Glomerular visceral epithelial cell (primary cell): ENCODE data around the gene NHLRC2.
A peak's percentile ranks its signal among the peaks of the same experiment; 100 is the strongest.
"Not testable (repeated sequence)": the region's sequence is repeated elsewhere in the genome, so short reads cannot be mapped to it uniquely, and the experiment has no call there.

Source experiments
- DNase-seq: peaks from one replicate; pipeline ENCODE4 v3.0.0-alpha.2; 2016; ENCODE audit errors: extremely low spot score

The NHLRC2 gene, protein sequence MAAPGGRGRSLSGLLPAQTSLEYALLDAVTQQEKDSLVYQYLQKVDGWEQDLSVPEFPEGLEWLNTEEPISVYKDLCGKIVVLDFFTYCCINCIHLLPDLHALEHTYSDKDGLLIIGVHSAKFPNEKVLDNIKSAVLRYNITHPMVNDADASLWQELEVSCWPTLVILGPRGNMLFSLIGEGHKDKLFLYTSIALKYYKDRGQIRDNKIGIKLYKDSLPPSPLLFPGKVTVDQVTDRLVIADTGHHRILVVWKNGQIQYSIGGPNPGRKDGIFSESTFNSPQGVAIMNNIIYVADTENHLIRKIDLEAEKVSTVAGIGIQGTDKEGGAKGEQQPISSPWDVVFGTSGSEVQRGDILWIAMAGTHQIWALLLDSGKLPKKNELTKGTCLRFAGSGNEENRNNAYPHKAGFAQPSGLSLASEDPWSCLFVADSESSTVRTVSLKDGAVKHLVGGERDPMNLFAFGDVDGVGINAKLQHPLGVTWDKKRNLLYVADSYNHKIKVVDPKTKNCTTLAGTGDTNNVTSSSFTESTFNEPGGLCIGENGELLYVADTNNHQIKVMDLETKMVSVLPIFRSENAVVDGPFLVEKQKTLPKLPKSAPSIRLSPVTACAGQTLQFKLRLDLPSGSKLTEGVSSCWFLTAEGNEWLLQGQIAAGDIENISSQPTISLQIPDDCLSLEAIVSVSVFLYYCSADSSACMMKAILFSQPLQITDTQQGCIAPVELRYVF

DNA sequence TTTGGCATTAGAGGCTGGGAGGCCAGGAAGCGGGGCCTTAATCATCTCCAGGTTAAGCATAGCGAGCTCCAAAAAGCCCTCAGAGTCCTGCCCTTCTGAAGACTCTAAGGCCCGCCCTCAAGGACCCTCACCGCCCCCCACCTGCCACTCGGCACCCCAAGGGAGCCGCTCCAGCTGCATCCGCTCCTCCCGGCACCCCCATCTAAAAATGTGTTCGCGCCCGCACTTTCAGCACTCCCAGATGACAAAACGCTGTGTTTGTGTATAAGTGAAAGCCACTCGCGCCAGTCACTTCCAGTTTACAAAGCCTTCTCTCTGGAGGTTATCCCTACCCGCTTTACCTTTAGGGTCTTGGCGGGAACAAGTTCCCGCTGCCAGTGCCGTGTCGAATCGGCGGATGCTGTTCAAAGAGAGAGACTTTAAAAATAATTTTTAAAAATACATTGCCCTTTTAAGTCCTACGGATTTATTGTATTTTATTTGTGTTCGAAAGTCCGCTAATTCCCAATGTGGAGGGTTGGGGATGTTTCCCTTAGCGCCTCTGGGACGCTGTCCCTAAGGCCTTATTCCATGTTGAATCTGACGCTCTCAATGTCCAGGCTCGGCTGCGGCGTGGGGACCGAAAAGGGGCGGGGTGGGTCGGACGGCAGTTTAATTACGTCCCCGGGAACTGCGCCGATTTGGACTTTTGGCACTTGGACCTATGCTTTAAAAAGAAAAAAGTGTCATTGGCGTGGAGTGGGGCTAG lies at the start of gene NHLRC2, which contains the start of gene DCLRE1A:
Gene NHLRC2, plus strand, starts transcription at position 649 of the 748 bp plus-strand sequence. CDS start 212 bp downstream, outside the sequence.
Gene DCLRE1A, minus strand, starts transcription at position 70 of the 748 bp plus-strand sequence. CDS start 900 bp downstream, outside the sequence.
- DNase-seq: peak; percentile 72

DNA sequence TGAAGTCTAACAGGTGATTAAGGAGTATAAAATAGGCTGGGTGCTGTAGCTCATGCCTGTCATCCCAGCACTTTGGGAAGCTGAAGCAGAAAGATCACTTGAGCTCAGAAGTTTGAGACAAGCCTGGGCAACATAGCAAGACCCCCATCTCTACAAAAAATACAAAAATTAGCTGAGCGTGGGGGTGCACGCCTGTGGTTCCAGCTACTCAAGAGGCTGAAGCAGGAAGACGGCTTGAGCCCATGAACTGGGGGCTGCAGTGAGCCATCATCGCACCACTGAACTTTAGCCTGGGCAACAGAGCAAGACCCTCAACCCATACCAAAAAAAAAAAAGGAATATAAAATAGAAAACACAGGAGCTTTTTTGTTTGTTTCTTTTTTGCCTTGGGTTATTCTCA lies 48.0 kb upstream of the NHLRC2 start:
- no peak for DNase-seq

DNA sequence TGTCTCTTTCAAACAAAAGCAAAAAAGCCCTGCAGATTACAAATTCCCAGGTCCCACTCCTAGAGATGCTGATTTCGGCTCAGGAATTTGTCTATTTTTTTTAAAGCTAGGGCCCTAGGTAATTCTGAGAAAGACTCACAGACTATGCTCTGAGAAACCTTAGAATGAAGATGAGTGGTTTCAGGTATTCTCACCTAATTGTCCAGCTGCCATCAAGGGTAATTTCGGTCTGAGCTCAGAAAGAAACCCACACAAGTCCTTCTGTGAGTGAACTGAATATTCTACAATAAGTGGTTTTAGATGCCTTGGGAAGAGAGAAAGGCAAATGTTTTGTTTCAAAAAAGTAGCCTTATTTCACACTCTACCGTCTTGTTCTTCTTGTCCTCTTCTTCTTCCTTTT lies 46.3 kb upstream of the NHLRC2 start:
- DNase-seq: no peak

DNA sequence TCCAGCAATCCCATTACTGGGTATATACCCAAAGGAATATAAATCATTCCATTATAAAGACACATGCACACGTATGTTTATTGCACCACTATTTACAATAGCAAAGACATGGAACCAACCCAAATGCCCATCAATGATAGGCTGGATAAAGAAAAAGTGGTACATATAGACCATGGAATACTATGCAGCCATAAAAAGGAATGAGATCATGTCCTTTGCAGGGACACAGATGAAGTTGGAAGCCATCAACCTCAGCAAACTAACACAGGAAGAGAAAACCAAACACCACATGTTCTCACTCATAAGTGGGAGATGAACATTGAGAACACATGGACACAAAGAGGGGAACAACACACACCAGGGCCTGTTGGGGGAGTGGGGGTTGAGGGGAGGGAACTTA lies 39.8 kb upstream of the NHLRC2 start:
- not testable (repeated sequence) for DNase-seq

DNA sequence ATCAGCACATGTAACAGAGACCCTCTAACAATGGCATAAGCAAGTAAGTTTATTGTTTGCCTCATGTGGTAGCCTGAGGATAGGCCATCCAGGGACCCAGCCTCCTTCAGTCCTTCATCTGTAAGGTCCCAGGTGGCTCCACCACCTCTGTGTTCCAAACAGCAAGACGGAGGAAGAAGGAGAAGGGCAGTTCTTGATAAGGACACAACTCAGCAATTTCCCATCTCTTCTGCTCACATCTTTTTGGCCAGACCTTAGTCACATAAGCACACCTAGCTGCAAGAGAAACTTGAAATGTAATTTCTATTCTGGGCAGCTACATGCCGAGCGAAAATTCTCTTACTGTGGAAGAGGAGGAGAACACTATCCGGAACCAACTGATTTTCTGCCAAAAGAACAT lies 34.5 kb upstream of the NHLRC2 start:
- no peak for DNase-seq

DNA sequence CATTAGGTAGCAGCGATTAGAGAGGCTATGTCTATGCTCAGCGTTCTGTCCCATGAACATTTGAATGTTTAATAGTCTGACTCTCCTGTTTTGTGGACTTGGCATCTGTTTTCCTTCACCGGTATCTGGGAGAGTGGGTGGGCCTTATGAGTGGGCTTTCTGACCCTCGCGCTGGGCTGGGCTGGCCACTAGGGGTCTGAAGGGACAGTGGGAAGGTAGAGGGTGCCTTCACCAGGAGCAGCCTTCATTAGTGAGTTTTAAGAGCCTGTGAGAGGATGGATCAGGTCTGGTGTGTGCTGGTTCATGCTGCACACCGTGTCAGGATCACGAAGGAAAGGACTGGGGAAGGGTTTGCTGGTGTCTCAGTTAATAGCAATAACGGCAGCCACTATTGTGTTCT lies 34.0 kb upstream of the NHLRC2 start:
- DNase-seq: no peak

DNA sequence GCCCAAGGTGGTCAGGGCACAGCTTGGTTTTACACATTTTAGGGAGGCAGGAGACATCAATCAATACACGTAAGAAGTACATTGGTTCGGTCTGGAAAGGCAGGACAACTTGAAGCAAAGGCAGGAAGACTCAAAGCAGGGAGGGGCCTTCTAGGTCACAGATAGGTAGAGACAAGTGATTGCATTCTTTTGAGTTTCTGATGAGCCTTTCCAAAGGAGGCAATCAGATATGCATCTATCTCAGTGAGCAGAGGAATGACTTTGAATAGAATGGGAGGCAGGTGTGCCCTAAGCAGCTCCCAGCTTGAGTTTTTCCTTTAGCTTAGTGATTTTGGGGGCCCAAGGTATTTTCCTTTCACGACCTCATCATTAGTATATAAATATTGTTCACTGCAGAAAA lies 33.2 kb upstream of the NHLRC2 start:
- DNase-seq: not testable (repeated sequence)

DNA sequence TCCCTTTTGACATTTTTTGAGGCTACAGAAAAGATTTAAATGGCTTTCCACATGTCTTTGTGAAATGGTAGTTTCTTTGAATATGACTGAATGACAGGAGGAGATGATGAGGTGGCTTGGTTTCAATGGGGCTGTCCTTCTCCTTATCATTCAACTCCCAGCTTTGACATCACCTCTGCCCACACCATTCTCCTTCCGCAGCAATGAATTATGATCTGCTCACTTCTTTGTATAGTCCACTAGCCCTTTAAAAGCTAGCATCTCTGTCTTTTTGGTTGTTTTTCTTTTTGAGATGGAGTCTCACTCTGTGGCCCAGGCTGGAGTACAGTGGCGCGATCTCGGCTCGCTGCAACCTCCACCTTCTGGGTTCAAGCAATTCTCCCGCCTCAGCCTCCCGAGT lies 32.3 kb upstream of the NHLRC2 start:
- DNase-seq: no peak

DNA sequence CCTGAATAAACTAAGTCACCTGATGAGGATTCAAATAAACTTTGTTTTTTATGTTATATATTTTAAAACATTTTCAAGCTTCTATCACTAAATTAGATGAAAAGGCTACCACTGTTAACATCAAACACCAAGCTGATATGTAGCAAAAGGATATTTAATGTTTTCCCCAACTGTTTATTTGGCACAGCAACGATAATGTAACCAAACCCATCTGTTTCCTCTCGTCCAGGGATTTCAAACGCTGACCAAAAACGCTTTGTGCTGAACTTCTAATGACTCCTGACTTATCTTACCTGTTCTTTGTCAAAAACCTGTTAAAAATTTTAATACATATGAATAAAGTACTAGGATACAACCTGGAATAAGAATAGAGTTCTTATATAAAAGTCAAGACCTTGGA lies 31.1 kb upstream of the NHLRC2 start:
- DNase-seq: no peak

DNA sequence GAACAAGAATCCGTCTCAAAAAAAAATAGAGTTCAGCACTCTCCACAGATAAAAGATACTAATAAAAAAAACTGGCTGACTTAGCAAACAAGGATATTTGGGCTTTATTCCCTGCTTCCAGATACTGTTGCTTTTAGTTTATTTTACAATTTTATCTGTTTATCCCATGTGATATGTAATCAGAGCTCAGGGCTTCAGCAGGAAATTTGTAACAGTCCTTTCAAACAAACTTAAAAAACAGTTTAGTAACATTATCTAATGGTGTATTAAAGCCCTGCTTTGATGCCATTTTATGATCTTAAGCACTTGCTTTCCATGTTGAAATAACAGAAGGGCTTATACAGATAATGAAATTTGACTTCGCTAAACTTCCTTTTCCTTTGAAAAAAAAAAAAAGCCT lies 28.7 kb upstream of the NHLRC2 start:
- no peak for DNase-seq

DNA sequence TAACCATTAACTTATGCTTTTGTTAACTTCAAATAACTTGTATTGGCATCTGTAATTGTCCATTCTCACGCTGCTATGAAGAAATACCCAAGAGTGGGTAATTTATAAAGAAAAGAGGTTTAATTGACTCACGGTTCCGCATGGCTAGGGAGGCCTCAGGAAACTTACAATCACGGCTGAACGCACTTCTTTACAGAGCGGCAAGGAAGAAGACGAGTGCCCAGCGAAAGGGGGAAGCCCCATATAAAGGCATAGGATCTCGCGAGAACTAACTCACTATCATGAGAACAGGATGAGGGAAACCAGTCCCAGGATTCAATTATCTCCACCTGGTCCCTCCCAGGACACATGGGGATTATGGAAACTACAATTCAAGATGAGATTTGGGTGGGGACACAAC lies 25.9 kb upstream of the NHLRC2 start:
- DNase-seq: not testable (repeated sequence)

DNA sequence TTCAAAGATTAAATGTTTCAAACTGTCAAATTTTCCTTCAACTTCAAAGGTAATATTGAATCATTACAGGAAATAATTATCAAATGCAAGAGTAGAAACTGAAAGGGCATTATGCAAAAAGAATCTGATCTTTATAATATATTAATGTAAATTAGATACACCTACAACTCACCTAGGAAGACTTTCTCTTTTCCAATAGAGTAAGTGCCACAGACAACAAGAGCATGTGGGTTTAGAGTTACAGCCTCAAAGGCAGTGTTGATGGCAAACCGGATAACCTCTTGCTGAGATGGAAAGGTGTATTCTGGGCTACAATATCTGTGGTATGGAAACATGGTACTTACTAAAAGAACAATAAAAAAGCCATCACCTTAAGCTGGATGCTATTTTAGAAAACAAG lies 12.3 kb upstream of the NHLRC2 start:
- no peak for DNase-seq

DNA sequence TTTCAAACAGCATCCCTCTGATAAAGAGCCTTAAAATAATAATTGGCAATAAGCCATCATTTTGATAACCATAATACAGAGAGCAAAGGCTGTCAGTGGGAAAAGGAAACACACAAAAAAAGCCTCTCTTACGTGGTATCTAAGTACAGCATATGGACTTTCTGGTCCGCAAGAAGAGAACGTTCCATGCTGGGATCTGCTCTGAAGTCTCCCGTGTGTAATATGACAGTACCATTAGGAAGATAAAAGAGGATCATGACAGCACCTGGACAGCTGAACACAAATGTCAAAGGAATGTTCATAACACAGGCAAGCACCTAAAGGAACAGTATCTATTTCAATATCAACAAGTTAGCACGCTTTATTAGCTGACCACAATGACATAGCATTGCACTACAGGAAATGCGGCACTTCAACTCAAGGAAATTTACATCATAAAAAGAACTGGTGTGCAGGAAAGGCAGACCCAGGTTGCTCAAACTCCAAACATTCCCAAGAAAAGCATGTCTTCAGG lies 10.4 kb upstream of the NHLRC2 start:
- no peak for DNase-seq

DNA sequence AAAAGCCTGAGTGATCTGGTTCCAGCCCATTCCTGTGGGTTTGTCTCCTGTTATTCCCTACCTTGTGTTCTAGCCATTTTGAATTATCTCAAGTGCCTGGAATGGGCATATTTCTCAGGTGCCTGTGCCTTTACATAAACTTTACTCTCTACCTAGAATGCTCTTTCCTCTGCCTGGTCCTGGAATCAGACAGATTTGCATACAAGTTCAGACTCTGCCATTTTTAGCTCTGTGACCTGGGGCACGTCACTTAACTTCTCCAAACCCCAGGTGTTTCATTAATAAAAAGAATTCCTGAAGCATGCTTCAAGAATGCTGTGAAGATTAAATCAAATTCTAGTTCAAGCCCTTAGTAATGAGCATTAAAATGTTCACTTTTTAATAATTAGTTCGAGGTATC lies 8.4 kb upstream of the NHLRC2 start:
- DNase-seq: no peak

DNA sequence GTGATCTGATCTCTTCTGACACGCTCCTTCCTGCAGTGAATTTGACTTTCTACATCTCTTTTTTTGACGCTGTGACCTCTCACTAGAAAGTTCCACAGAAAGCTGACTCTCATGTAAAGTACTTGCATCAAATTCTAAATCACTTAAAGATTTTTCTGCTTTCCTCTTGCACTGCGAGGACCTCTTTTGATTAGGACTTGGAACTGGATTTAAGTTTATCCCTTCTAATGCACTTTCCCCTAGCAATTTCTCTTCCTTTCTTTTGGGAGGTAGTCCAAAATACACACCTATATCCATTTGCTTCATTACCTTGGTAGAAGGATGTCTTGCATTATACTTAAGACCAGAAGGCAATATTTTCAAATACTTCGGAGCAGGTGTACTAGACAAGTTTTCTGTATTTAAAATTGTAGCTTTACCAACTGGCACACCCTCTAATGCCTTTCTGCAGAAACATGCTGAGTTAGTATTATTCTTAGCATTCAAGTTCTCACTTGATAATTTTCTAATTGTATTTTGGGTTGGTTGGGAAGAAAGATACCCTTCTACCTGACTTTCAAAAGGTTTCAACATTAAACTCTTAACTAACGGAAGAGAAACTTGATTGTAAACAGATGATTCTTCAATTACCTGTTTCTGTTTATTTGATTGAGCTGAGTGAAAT lies 5.2 kb upstream of the NHLRC2 start:
- DNase-seq: no peak

DNA sequence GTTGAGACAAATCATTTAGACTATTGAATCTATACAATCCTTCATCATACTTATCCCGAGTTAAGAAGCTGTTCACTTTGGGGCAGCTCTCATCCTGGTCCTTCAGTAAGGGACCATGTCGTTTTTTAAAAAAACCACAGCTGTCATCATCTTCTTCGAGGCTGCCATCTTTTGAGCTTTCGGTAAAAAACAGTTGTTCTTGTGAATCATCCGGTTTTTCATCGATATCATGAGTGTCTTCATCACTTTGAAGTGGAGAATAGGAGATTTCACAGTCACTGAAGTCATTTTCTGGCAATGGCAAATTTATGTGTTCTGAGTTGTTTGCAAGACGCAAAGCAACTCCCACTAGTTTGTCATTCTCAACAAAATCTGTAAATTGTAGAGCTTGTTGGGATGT lies 4.5 kb upstream of the NHLRC2 start:
- no peak for DNase-seq

DNA sequence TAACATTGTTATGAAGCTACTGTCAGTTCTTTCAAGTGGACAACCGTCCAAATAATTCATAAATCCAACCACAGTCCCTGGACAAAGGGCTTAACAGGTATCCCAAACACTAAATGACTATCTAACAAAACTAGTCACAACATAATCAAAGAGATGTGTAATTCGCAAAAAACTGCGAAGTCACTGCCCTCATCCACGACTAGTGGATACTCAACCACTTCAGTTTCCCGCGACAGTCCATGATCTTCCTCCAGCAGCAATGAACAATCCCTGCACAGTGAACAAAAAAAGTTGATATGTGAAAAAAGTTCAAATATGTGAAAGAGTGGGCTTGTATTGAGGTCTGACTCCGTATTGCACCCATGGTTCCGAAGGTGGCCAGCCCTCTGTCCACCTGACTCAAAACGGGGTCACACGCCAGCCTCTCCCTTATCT lies 866 bp upstream of the NHLRC2 start:
- DNase-seq: no peak

DNA sequence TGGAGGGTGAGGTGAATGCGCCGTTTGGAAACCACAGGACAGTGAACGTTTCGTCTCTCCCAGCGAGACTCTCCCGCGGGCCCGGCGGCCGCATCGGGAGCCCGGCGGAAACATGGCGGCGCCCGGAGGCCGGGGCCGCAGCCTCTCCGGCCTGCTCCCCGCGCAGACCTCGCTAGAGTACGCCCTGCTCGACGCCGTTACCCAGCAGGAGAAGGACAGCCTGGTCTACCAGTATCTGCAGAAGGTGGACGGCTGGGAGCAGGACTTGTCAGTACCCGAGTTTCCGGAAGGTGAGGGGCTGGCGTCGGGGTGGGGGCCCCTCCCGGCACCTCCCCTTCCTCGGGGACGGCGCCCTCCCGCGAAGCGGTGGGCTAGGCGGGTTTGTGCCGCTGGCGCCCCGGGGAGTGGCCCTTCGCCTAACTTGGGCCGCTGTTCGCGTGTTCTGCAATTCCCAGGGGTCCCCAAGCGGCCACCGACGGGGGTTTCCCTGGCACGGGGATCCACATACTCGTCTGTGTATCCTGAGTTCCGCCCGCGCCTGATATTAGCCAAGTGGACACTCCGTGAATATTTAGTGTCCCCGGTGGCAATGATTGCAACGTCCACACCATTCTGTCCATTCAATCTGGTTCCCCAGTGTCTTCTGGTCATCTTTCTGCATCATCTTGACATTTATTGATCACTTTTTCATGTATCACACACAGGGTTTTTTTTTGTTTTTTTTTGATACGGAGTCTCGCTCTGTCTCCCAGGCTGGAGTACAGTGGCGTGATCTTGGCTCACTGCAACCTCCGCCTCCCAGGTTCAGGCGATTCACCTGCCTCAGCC lies 514 bp downstream of the NHLRC2 start:
- DNase-seq: peak; percentile 50

DNA sequence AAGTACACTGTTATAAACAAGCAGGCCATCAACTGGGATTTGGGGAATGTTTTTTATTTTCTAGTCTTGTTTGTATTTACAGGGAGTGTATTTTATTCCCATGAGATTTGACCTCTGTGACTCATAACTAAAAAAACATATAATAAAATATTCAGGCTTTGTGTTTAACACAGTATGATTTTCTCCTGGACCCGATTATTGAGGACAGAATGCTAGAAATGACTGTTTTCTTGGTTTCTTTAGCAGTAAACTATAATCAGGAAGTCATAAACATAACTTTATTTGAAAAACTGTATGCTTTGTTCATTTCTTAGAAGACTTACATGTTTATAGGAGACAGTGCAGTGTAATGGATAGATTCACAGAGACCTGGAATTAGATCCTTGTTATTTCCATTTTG lies 2.1 kb downstream of the NHLRC2 start:
- no peak for DNase-seq

DNA sequence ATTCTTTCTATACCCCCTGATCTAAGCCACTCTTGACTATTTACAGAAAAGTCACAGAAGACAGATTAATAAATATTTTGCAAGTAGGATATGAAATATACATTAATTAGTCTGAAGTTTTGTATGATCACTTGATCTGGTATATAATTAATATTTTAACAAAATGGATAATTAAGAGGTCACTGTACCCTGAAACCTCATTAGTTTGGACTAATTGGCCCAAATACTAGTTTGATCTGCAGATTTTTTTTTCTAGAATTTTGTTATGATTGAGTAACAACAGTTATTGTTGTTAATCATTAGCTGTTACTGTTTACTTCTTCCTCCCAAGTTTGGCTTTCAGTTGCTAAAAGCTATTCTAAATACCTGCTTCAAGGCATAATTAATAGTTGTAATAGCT lies 2.7 kb downstream of the NHLRC2 start:
- DNase-seq: no peak

DNA sequence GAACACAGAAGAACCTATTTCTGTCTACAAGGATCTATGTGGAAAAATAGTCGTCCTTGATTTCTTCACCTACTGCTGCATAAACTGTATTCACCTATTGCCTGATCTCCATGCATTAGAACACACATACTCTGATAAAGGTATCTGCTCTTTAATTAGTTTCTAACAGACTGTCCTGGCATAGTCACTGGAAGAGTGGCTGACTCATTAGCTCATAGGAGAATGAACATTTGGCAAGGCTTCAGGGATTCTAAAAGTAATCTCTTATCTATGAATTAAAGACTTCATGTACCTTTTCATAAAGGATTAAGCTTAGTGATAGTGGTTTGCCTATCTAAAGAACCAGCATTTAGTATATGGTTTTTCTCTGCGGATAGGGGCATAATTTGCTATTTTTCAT lies 4.1 kb downstream of the NHLRC2 start:
- DNase-seq: no peak
